A204.1 (cell line): ENCODE data around the gene SPATA33.
"Not testable (repeated sequence)": the region's sequence is repeated elsewhere in the genome, so short reads cannot be mapped to it uniquely, and the experiment has no call there.

Source experiments
- FAIRE-seq: peaks from 2 replicates; lab custom pipeline; 2012; peaks lifted over from hg19 to GRCh38; lab: Jason Lieb, UNC

SPATA33 gene

GRCh38 chr16:89693931-89694783, 36.5 kb downstream of the SPATA33 start:
- FAIRE-seq, result no peak

GRCh38 chr16:89694784-89695085, 37.1 kb downstream of the SPATA33 start:
- FAIRE-seq, result not testable (repeated sequence)

- no peak for FAIRE-seq
These were observed 37.6 kb downstream of the SPATA33 start for GRCh38 chr16:89695086-89695874.

- no peak for FAIRE-seq
These were observed 38.4 kb downstream of the SPATA33 start for GRCh38 chr16:89695875-89696669.

- FAIRE-seq, result no peak
These were observed 39.1 kb downstream of the SPATA33 start for GRCh38 chr16:89696670-89697128.

GRCh38 chr16:89697161-89697615, 39.6 kb downstream of the SPATA33 start:
- FAIRE-seq, result no peak

- FAIRE-seq, result no peak
These were observed 40.1 kb downstream of the SPATA33 start for GRCh38 chr16:89697616-89698331.

- FAIRE-seq, result not testable (repeated sequence)
These were observed 41.1 kb downstream of the SPATA33 start for GRCh38 chr16:89698717-89699116.

- FAIRE-seq, result not testable (repeated sequence)
These were observed 42.0 kb downstream of the SPATA33 start for GRCh38 chr16:89699629-89700099.

GRCh38 chr16:89700100-89700648, 42.5 kb downstream of the SPATA33 start:
- peak; percentile 93 for FAIRE-seq

GRCh38 chr16:89700649-89701424, 43.2 kb downstream of the SPATA33 start:
- no peak for FAIRE-seq

- peak; percentile 32 for FAIRE-seq
These were observed 44.1 kb downstream of the SPATA33 start, which contains the start of gene SPATA2L for GRCh38 chr16:89701425-89702406. TSS of gene SPATA2L (minus strand) at chr16:89701705. CDS start at chr16:89701232, 473 bp downstream.

- FAIRE-seq, result no peak
These were observed 46.6 kb downstream of the SPATA33 start for GRCh38 chr16:89704281-89704680.

GRCh38 chr16:89705006-89705405, 47.4 kb downstream of the SPATA33 start:
- FAIRE-seq, result no peak

- FAIRE-seq, result no peak
These were observed 49.1 kb downstream of the SPATA33 start for GRCh38 chr16:89706518-89707260.

- no peak for FAIRE-seq
These were observed 50.1 kb downstream of the SPATA33 start for GRCh38 chr16:89707695-89708094.

GRCh38 chr16:89708481-89708931, 50.9 kb downstream of the SPATA33 start:
- no peak for FAIRE-seq

- no peak for FAIRE-seq
These were observed 51.5 kb downstream of the SPATA33 start for GRCh38 chr16:89709166-89709565.
